ENCODE data around the gene CLCNKB. TPM values are rescaled to one million over a fixed set of nuclear protein-coding genes. Genes with fewer than 3 reads are reported as not detected.
"Not testable (repeated sequence)": the region's sequence is repeated elsewhere in the genome, so short reads cannot be mapped to it uniquely, and the experiment has no call there.

The CLCNKB gene
- total RNA-seq, 3 donors from 2014 or later (not counting 1 experiment from before 2014, with no cell fraction given) = not detected

GRCh38 chr1:16019644-16020277 is 23.8 kb upstream of the CLCNKB start:
- no peaks in the 10 kb centered on the region for H3K27me3 ChIP-seq (ENCODE audit: control insufficient read depth, insufficient read depth, low read length)
- H3K36me3 ChIP-seq (ENCODE audit: control insufficient read depth, insufficient read depth, low read length) = no peaks in the 10 kb centered on the region
- no peak overlapping the region for H3K4me3 Mint-ChIP-seq
- WGBS (ENCODE audit: insufficient coverage) = 76% methylated on average over 9 of the region's 9 CpGs
- DNase-seq (no peak), ATAC-seq (no peak)
- no peaks in the 10 kb centered on the region for H3K4me1 Mint-ChIP-seq
- no peak overlapping the region for H3K4me3 ChIP-seq (ENCODE audit: low read length)
- H3K36me3 Mint-ChIP-seq = no peaks in the 10 kb centered on the region
- intact Hi-C loops (cut with micrococcal nuclease) = no loop called here
- no peak overlapping the region for H3K27ac ChIP-seq (ENCODE audit: low read length)
- H3K27ac Mint-ChIP-seq = no peak overlapping the region
- no peak for TF ChIP-seq CTCF (IDR thresholded peaks at IDR 0.05)
- H3K9me3 Mint-ChIP-seq = no peaks in the 10 kb centered on the region
- no peaks in the 10 kb centered on the region for H3K27me3 Mint-ChIP-seq (ENCODE audit: low read depth in 2 of 2)
- no peaks in the 10 kb centered on the region for H3K9me3 ChIP-seq (ENCODE audit: control insufficient read depth, insufficient read depth, low read length)
- H3K4me1 ChIP-seq (ENCODE audit: control insufficient read depth, insufficient read depth, low read length) = no peaks in the 10 kb centered on the region

- no peak overlapping the region for H3K27ac Mint-ChIP-seq
- no peaks in the 10 kb centered on the region for H3K9me3 ChIP-seq (ENCODE audit: control insufficient read depth, insufficient read depth, low read length)
- H3K27ac ChIP-seq (ENCODE audit: low read length) = no peak overlapping the region
- no peak overlapping the region for H3K4me3 ChIP-seq (ENCODE audit: low read length)
- ATAC-seq (no peak), DNase-seq (no peak)
- no peaks in the 10 kb centered on the region for H3K4me1 ChIP-seq (ENCODE audit: control insufficient read depth, insufficient read depth, low read length)
- H3K4me3 Mint-ChIP-seq = no peak overlapping the region
- 84% methylated on average over 6 of the region's 6 CpGs for WGBS (ENCODE audit: insufficient coverage)
- TF ChIP-seq CTCF (IDR thresholded peaks at IDR 0.05) = no peak
- no peaks in the 10 kb centered on the region for H3K36me3 ChIP-seq (ENCODE audit: control insufficient read depth, insufficient read depth, low read length)
- H3K36me3 Mint-ChIP-seq = no peaks in the 10 kb centered on the region
- H3K27me3 ChIP-seq (ENCODE audit: control insufficient read depth, insufficient read depth, low read length) = no peaks in the 10 kb centered on the region
- no peaks in the 10 kb centered on the region for H3K4me1 Mint-ChIP-seq
- H3K27me3 Mint-ChIP-seq (ENCODE audit: low read depth in 2 of 2) = no peaks in the 10 kb centered on the region
- intact Hi-C loops (cut with micrococcal nuclease) = no loop called here
- H3K9me3 Mint-ChIP-seq = no peaks in the 10 kb centered on the region
Observed at GRCh38 chr1:16020325-16020724, 23.3 kb upstream of the CLCNKB start.

- H3K4me3 Mint-ChIP-seq; DNase-seq; H3K36me3 ChIP-seq (ENCODE audit: control insufficient read depth, insufficient read depth, low read length); intact Hi-C loops (cut with micrococcal nuclease); H3K9me3 ChIP-seq (ENCODE audit: control insufficient read depth, insufficient read depth, low read length); H3K4me3 ChIP-seq (ENCODE audit: low read length); H3K4me1 ChIP-seq (ENCODE audit: control insufficient read depth, insufficient read depth, low read length); ATAC-seq; H3K27me3 Mint-ChIP-seq (ENCODE audit: low read depth in 2 of 2); H3K36me3 Mint-ChIP-seq; H3K27ac ChIP-seq (ENCODE audit: low read length); H3K27me3 ChIP-seq (ENCODE audit: control insufficient read depth, insufficient read depth, low read length); H3K4me1 Mint-ChIP-seq; H3K27ac Mint-ChIP-seq; H3K9me3 Mint-ChIP-seq: not testable (repeated sequence)
- 79% methylated on average over 8 of the region's 9 CpGs for WGBS (ENCODE audit: insufficient coverage)
Observed at GRCh38 chr1:16020878-16021277, 22.7 kb upstream of the CLCNKB start.

- Mint-ChIP-seq H3K27ac (no peak within 1 kb of the TSS), H3K27me3 (ENCODE audit: low read depth in 2 of 2) (no peaks in the 10 kb centered on the region), H3K36me3 (no peaks in the 10 kb centered on the region), H3K9me3 (no peaks in the 10 kb centered on the region), H3K4me3 (no peak within 1 kb of the TSS), H3K4me1 (no peaks in the 10 kb centered on the region)
- H3K36me3 ChIP-seq (ENCODE audit: control insufficient read depth, insufficient read depth, low read length) = no peaks in the 10 kb centered on the region
- no peak for ATAC-seq
- WGBS (ENCODE audit: insufficient coverage) = 73% methylated on average over 6 of the region's 6 CpGs
- no peaks in the 10 kb centered on the region for H3K27me3 ChIP-seq (ENCODE audit: control insufficient read depth, insufficient read depth, low read length)
- peaks cover 3% of the 10 kb centered on the region for H3K4me1 ChIP-seq (ENCODE audit: control insufficient read depth, insufficient read depth, low read length)
- intact Hi-C loops (cut with micrococcal nuclease) = no loop called here
- no peak for TF ChIP-seq CTCF (IDR thresholded peaks at IDR 0.05)
- no peak within 1 kb of the TSS for H3K4me3 ChIP-seq (ENCODE audit: low read length)
- H3K27ac ChIP-seq (ENCODE audit: low read length) = no peak within 1 kb of the TSS
- H3K9me3 ChIP-seq (ENCODE audit: control insufficient read depth, insufficient read depth, low read length) = no peaks in the 10 kb centered on the region
- no peak for DNase-seq
Observed at GRCh38 chr1:16021681-16022080, 21.9 kb upstream of the CLCNKB start, which contains the start of gene CLCNKA. Gene CLCNKA, plus strand, starts transcription at chr1:16022036. Its CDS starts 584 bp downstream, at chr1:16022620.

Data from natural killer cell (primary cell).